MCF 10A (cell line): ENCODE measurements around the gene SLC2A11. TPM values are rescaled to one million over a fixed set of nuclear protein-coding genes. Genes with fewer than 3 reads are reported as not detected.

Experiments
- BruUV-seq: library from RNA; stranded (reverse); fragments of 400-500 nt; replicated peaks from 2 replicates; lab custom pipeline; 2021; lab: Mats Ljungman, UMichigan
- CTCF ChIA-PET: fragments of 300-600 bp; sonication (Branson Sonifier 250); formaldehyde crosslinking; extraction: SDS; loops from one replicate; lab custom pipeline; 2021; ENCODE audit warnings: antibody characterized with exemption, inconsistent platforms; lab: Yijun Ruan, JAX
- POLR2A ChIA-PET: fragments of 300-600, 350-650 bp; sonication (Branson Sonifier 250); formaldehyde crosslinking; extraction: SDS; loops from one replicate; lab custom pipeline; 2020; ENCODE audit warnings: antibody characterized with exemption, inconsistent platforms; lab: Yijun Ruan, JAX
- DNase-seq: peaks from one replicate; pipeline ENCODE4 v3.0.0-alpha.2; 2018; ENCODE audit not compliant: unreplicated experiment
- H3K27ac Mint-ChIP-seq: one replicate; pipeline ENCODE4 v1.8.0; 2022; ENCODE audit warnings: mild to moderate bottlenecking, low read depth, mixed read lengths; ENCODE audit not compliant: unreplicated experiment
- H3K27me3 Mint-ChIP-seq: one replicate; pipeline ENCODE4 v1.8.0; 2022; ENCODE audit warnings: mixed read lengths; ENCODE audit not compliant: insufficient read depth, unreplicated experiment
- H3K36me3 Mint-ChIP-seq: one replicate; pipeline ENCODE4 v1.8.0; 2022; ENCODE audit warnings: mild to moderate bottlenecking, moderate library complexity, mixed read lengths; ENCODE audit not compliant: insufficient read depth, unreplicated experiment
- H3K4me1 Mint-ChIP-seq: one replicate; pipeline ENCODE4 v1.8.0; 2022; ENCODE audit warnings: mixed read lengths; ENCODE audit not compliant: insufficient read depth, unreplicated experiment
- H3K4me3 Mint-ChIP-seq: one replicate; pipeline ENCODE4 v1.8.0; 2022; ENCODE audit warnings: mild to moderate bottlenecking, moderate library complexity, mixed read lengths; ENCODE audit not compliant: unreplicated experiment
- H3K9me3 Mint-ChIP-seq: one replicate; pipeline ENCODE4 v1.8.0; 2022; ENCODE audit warnings: mixed read lengths; ENCODE audit not compliant: unreplicated experiment
- intact Hi-C: fragments of 100-400 bp; cut with micrococcal nuclease; formaldehyde crosslinking; loops from 2 replicates; pipeline ENCODE4 v1.14.1; 2022
- total RNA-seq: library from RNA; stranded (reverse); gene quantifications from 2 replicates; pipeline ENCODE4 v1.2.3, GENCODE V29; 2022
- TF ChIP-seq, protein P1 (sequence below): fragments of 200-600 bp; IDR thresholded peaks from one replicate; pipeline ENCODE4 v1.8.0; 2022; ENCODE audit warnings: antibody characterized with exemption, mild to moderate bottlenecking; ENCODE audit not compliant: unreplicated experiment

Gene SLC2A11
- total RNA-seq, 1 experiment from 2014 or later = 9.6 TPM

DNA sequence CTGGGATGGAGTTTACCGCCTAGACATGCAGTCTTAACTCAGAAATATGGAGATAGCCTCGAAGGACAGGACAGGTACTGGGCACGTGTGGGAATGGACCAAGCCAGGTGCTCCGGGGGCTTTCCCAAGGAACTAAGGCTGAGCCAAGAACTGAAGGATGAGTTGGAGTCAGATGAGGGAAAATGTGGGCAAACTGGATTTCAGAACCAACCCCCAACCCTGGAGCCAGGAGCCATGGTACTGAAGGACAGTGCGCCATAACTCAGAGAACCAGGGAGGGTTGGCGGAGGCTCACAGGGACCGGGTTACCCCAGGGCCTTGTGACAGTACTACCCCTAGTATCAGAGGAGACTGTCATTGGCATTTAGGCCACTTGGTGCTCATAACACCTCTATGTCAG is 34.1 kb downstream of the SLC2A11 start:
- H3K4me1 Mint-ChIP-seq = peaks cover 21% of the 10 kb centered on the region
- no peak overlapping the region for H3K27ac Mint-ChIP-seq
- intact Hi-C loops = loop anchor here (5.0 kb wide), 1 partner anchor 66 kb away; no protein-coding TSS in a partner anchor
- TF ChIP-seq, protein P1, sequence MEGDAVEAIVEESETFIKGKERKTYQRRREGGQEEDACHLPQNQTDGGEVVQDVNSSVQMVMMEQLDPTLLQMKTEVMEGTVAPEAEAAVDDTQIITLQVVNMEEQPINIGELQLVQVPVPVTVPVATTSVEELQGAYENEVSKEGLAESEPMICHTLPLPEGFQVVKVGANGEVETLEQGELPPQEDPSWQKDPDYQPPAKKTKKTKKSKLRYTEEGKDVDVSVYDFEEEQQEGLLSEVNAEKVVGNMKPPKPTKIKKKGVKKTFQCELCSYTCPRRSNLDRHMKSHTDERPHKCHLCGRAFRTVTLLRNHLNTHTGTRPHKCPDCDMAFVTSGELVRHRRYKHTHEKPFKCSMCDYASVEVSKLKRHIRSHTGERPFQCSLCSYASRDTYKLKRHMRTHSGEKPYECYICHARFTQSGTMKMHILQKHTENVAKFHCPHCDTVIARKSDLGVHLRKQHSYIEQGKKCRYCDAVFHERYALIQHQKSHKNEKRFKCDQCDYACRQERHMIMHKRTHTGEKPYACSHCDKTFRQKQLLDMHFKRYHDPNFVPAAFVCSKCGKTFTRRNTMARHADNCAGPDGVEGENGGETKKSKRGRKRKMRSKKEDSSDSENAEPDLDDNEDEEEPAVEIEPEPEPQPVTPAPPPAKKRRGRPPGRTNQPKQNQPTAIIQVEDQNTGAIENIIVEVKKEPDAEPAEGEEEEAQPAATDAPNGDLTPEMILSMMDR = no peak
- peaks cover 41% of the 10 kb centered on the region for H3K36me3 Mint-ChIP-seq
- H3K4me3 Mint-ChIP-seq = no peak overlapping the region
- H3K27me3 Mint-ChIP-seq = no peaks in the 10 kb centered on the region
- BruUV-seq = no TSS peak
- DNase-seq = no peak
- POLR2A ChIA-PET = interaction anchor here (1.0 kb wide), 1 partner anchor 22 kb away, joined by 3 read pairs; no protein-coding TSS in a partner anchor
- no peaks in the 10 kb centered on the region for H3K9me3 Mint-ChIP-seq
- CTCF ChIA-PET = interaction anchor here (0.5 kb wide), 1 partner anchor 15 kb away, joined by 3 read pairs; no protein-coding TSS in a partner anchor

DNA sequence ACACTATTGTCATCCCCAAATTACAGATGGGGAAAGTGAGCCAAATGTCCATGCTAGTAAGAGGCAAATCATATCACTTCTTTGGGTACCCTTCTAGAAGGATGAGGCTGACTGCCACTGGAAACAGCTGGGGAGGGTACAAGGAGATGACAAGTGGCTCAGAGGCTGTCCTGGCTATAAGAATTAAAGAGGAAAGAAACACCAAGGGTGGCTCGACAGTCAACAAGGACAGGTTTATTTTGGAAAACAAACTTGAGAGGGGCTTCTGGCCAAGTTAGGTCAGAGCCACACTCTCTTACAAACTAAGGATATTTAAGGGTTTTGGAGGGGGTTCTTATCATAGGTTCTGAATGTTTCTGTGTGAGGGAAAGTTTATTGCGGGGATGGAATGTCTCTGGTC is 34.5 kb downstream of the SLC2A11 start:
- Mint-ChIP-seq H3K9me3 (no peaks in the 10 kb centered on the region), H3K4me3 (no peak overlapping the region), H3K4me1 (peaks cover 21% of the 10 kb centered on the region), H3K36me3 (peaks cover 45% of the 10 kb centered on the region), H3K27ac (peak overlapping the region; percentile 11), H3K27me3 (no peaks in the 10 kb centered on the region)
- CTCF ChIA-PET = interaction anchor here (0.5 kb wide), 1 partner anchor 16 kb away, joined by 3 read pairs; no protein-coding TSS in a partner anchor
- POLR2A ChIA-PET = interaction anchor here (1.0 kb wide), 1 partner anchor 22 kb away, joined by 3 read pairs; no protein-coding TSS in a partner anchor
- intact Hi-C loops = loop anchor here (5.0 kb wide), 1 partner anchor 65 kb away; no protein-coding TSS in a partner anchor
- DNase-seq = no peak
- no TSS peak for BruUV-seq
- TF ChIP-seq, protein P1 = no peak

DNA sequence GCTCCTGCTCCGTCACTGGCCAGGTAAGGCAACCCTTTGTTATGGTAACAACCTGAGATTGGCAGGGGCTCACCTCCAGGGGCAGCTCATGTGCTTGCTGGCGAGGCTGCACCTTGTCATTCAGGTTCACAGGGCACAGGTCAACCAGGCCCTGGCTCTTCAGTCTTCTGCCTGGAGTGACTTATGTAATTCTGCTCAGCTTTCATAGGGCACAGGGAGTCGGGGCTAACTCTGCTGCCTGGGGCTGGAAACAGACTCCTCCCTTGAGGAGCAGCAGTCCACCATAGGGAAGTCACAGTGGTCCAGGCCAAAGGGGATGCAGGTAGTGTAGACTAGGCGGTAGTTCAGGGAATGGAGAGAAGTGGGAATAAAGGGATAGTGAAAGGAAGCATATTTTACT is 35.0 kb downstream of the SLC2A11 start:
- no TSS peak for BruUV-seq
- H3K4me1 Mint-ChIP-seq = peaks cover 21% of the 10 kb centered on the region
- H3K27me3 Mint-ChIP-seq = no peaks in the 10 kb centered on the region
- ChIA-PET POLR2A (interaction anchor here (1.0 kb wide), 1 partner anchor 21 kb away, joined by 3 read pairs; no protein-coding TSS in a partner anchor), CTCF (interaction anchor here (0.6 to 1.1 kb wide), 2 partner anchors 19 to 384 kb away, joined by 3 to 5 read pairs; no protein-coding TSS in a partner anchor)
- no peaks in the 10 kb centered on the region for H3K9me3 Mint-ChIP-seq
- H3K4me3 Mint-ChIP-seq = peak overlapping the region; percentile 89
- intact Hi-C loops = loop anchor here (5.0 kb wide), 1 partner anchor 65 kb away; no protein-coding TSS in a partner anchor
- TF ChIP-seq, protein P1 = no peak
- H3K36me3 Mint-ChIP-seq = peaks cover 48% of the 10 kb centered on the region
- no peak for DNase-seq
- H3K27ac Mint-ChIP-seq = peak overlapping the region; percentile 11

DNA sequence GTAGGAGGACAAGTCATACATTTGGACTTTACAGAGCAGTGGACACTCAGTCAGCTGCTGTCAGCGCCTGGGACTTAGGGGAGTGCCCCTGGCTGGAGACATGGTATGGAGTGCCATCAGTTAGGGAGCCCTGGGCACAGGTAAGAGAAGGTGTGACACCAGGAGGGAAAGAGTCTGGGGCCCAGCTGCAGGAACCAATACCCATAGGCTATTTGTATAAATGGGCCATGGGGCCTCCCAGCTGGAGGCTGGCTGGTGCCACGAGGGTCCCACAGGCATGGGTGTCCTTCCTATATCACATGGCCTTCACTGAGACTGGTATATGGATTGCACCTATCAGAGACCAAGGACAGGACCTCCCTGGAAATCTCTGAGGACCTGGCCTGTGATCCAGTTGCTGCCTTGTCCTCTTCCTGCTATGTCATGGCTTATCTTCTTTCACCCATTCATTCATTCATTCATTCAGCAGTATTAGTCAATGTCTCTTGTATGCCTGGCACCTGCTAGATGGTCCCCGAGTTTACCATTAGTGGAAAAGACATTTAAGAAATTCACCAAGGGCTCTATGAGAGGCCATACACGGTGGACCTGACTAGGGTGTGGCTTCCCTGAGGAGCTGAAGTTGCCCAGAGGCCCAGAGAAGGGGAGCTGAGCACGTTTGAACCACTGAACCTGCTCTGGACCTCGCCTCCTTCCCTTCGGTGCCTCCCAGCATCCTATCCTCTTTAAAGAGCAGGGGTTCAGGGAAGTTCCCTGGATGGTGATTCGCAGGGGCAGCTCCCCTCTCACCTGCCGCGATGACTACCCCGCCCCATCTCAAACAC is 35.7 kb downstream of the SLC2A11 start:
- H3K4me3 Mint-ChIP-seq = peak overlapping the region; percentile 89
- POLR2A ChIA-PET = interaction anchor here (0.5 to 2.2 kb wide), 19 partner anchors 10 to 410 kb away, joined by 3 to 59 read pairs (median 5); partner anchors contain the start of genes CABIN1 and SLC2A11
- H3K4me1 Mint-ChIP-seq = peaks cover 18% of the 10 kb centered on the region
- DNase-seq = no peak
- peaks cover 48% of the 10 kb centered on the region for H3K36me3 Mint-ChIP-seq
- intact Hi-C loops = loop anchor here (5.0 kb wide), 1 partner anchor 64 kb away; no protein-coding TSS in a partner anchor
- H3K9me3 Mint-ChIP-seq = no peaks in the 10 kb centered on the region
- no peaks in the 10 kb centered on the region for H3K27me3 Mint-ChIP-seq
- CTCF ChIA-PET = interaction anchor here (0.6 to 2.1 kb wide), 17 partner anchors 9 to 383 kb away, joined by 3 to 16 read pairs (median 3); partner anchors contain the start of gene SLC2A11
- peak overlapping the region; percentile 99 for H3K27ac Mint-ChIP-seq
- TSS peak; percentile 58 for BruUV-seq
- TF ChIP-seq, protein P1 = no peak
